Ramos (cell line): ENCODE measurements around the gene CFAP97D1.

Experiments
- in situ Hi-C: fragments of 300-500 bp; cut with MboI; formaldehyde crosslinking; loops from one replicate; pipeline ENCODE4 v1.14.3; 2022; ENCODE audit warnings: low sequenced_read_pairs; ENCODE audit not compliant: unreplicated experiment

The CFAP97D1 gene

DNA sequence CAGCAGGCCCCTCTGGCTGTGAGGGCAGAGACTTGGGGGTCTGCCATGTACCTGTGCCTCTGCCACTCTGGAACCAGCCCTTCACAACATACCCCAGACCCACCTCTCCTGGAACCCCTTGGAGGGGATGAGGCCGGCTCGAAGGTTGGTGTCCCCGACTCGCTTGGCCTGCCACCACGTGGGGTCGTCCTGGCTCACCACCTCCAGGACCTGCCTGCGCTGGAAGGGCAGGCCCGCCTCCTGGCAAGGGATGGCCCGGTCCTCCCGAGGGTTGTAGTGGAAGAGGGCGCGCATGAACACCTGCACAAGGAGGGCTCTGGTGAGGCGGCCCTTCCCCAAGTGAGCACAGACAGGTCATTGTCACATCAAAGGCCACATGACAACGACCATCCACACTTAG, 40.5 kb downstream of the CFAP97D1 start:
- in situ Hi-C loops: no loop called here

DNA sequence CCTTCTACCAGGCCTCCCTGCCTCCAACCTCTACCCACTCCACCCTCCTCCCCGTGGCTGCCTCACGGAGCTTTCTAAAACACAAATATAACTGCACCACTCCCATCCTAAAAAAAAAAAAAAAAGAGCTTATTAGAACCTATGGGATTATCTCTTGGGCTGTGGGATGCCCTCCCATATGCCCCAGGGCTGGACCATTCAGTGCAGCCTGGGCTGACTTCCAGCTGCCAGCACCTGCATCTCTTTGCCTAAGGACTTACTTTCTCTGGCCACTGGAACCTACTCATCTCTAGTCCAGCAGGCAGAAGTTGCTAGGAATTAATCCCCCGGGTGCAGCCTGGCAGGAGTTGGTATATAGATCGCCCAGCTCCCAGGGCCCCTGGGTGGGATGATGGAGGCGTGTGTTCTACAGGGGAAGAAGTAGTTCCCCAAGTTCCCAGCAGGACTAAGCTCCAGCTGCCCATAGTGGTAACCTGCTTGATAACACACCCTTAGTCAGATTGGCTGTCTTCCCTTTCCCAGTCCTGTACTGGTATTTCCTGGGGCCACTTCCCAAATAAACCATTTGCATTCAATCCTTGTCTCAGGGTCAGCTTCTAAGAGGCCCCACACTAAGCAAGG, 42.4 kb downstream of the CFAP97D1 start:
- in situ Hi-C loops: no loop called here

DNA sequence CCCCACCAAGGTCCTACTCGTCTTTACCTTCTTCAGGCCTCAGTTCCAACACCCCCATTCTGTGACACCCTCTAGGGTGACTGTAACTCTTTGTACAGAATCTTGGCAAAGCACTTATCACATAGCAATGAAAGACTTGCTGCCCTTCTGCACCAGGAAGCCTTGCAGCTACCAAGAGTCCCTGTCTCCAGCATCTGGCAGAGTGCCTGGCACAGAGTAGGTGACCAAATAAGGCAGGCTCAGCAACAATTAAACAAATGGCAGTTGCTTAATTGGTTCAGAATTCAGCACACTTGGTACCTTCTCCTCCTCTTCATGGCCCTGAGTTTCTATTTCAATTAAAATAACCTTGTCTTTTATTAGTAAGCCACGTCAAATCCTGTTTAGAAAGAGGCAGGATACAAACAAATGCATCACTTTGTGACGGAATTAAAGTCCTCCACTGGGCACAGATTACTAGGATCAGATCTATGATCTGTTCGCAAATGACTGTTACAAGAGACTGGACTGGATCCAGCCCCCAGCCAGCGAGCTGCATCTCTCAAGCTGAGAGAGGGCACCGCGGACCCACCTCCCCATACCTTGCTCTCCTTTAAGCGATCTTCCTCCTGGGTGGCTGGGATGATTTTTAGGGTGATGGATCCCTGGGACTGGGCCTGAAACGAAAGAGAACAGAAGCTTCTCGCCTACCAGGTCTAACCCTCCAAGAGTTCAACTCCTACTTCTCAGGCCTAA, 43.3 kb downstream of the CFAP97D1 start:
- in situ Hi-C loops: no loop called here

DNA sequence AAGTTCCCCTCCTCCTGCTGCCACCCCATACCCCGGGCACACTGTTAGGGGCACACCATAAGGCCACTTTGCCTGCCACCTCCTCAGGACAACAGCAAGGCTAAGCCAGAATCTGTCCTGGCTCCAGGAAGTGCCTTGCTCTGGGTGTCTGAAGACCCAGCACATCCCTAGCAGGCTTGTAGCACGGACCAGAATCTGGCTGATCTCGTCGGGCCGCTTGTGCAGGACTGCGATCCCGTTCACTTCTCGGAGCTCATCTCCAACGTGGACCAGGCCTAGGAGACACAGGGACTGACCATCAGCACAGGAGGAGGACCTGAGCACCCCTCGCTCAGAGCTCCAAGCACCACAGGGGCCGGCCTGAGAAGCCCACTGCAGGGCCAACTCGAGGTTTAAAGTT, 45.3 kb downstream of the CFAP97D1 start:
- in situ Hi-C loops: no loop called here

DNA sequence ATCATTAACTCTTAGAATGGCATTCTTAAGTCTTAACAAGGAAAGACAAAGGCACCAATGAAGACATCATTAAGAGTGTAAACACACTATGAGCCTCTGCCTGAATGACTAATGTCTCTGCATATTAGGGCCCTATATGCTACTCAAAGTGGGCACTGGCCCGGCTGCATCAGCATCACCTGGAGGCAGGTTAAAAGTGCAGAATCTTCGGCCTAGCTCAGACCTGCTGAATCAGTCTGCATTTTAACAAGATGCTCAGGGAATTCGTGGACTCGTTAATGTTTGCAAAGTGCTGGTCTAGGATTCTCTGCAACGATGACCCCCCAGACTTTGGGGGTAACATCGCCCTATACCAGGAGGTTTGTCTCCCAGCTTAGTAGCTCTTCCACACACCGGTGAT, 46.0 kb downstream of the CFAP97D1 start:
- in situ Hi-C loops: no loop called here

DNA sequence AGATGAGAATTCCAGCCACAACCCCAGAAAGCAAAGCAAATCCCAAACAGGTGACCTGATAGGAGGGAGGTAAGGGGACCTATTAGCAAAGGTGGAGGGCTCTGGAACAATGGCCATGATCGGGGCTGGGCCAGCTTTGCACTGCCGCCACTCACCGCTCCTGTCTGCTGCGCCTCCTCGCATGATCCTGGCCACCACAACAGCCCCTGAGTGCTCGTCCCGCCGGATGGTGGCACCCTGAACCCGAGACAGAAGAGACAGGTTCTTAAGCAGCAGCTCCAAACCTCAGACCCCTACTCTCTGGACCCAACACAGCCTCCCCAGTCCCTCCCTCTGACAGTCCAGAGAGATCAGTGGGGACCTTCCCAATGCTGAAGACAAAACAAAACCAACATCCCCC, 47.4 kb downstream of the CFAP97D1 start:
- in situ Hi-C loops: no loop called here

DNA sequence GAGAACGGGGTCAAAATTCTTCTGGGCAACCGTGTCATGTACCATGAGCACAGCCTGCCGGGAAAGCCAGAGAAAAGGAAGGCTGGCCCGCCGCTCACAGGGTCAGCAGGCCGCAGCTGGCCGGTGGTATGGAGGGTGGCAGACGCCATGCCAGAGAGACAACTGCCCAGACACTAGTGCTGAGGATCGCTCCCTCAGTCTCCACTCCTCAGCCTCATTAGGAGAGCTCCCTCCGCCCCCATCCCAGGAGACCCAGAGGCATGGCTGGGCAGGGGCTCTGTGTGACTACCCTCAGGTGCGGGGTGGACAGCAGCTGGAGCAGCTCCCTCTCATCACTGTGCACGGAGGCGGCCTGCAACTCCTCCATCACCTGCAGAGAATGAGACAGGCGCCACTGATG, 49.5 kb downstream of the CFAP97D1 start:
- in situ Hi-C loops: no loop called here

DNA sequence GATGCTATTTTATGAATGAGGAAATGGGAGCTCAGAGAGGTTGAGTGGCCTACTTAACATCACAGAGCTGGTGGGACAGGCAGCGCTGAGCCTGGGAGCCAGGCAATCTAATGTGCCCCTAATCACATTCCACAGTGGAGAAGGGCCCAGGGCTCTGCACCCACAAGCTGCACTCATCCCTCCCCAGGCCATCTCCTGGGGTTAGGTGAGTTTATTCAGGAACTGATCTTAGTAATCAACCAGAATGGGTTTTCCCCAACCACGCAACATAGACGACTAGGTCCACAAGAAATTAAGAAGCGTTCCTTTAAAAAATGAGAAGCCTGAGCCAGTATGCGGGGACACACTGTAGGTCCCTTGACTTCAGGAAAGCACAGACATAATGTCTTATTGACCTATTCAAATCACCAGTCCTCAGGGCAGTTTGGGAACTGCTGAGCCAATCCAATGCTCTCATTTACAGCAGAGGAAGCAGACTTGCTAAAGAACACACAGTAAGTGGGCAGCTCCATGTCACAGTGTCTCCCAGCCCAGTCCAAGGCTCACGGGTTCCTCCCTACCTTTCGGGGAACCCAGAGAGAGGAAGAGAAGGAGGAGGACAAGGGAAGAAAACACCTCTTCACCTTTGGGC, 50.4 kb downstream of the CFAP97D1 start:
- in situ Hi-C loops: no loop called here

DNA sequence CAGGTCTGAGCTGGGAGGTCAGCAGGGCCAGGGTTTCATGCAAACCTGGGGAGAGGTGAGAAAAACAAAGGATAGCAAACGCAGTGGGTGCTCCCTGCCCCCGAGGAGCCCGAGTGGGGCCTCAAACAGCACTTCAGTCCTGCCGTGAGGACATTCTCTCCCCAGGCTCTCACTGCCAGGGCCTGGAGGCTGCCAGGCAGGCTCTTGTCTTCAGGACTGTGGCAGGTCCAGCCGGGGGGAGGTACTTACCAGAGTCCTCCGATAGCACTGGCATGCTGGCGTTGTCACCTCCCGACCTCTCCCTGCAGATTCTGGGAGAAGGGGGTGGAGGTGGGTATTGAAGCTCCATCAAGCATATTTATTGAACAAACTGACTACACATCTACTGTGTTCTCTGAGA, 51.4 kb downstream of the CFAP97D1 start:
- in situ Hi-C loops: no loop called here

DNA sequence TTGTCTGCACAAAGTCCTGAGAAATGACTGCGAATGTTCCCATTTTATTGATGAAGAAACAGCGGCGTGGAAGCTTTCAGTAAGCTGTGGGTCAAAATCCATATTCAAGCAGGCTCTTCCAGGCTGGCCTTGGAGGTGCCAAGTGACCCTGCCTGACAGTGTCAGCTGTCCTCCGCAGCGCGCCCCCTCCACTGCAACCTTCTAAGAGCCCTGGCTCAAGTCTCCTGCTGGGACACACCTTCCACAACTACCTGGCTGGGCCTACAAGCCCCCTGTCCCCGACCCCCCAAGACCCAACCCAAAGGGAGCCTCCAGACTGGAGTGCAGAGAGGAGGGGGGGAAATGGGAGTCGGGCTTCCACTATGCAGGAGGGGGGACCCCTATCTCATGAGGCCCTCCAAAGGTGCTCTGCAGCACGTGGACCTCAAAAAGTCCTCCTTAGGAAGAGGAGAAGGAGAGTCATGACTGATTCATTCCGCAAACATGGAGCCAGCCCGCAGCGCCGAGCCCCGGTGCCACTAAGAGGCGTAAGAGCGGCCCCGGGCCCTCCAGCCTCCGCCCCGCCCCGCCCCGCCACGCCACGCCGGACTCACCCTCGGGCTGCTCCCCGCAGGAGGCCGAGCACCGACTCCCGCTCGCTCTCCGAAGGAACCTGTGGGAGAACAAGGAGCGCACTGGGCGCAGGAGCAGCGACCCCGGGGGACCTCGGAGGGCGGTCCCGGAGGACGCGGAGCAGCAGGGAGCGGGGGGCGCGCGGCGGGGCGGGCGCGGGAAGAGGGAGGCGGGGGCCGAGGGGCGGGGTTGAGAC, 52.1 kb downstream of the CFAP97D1 start:
- in situ Hi-C loops: no loop called here

DNA sequence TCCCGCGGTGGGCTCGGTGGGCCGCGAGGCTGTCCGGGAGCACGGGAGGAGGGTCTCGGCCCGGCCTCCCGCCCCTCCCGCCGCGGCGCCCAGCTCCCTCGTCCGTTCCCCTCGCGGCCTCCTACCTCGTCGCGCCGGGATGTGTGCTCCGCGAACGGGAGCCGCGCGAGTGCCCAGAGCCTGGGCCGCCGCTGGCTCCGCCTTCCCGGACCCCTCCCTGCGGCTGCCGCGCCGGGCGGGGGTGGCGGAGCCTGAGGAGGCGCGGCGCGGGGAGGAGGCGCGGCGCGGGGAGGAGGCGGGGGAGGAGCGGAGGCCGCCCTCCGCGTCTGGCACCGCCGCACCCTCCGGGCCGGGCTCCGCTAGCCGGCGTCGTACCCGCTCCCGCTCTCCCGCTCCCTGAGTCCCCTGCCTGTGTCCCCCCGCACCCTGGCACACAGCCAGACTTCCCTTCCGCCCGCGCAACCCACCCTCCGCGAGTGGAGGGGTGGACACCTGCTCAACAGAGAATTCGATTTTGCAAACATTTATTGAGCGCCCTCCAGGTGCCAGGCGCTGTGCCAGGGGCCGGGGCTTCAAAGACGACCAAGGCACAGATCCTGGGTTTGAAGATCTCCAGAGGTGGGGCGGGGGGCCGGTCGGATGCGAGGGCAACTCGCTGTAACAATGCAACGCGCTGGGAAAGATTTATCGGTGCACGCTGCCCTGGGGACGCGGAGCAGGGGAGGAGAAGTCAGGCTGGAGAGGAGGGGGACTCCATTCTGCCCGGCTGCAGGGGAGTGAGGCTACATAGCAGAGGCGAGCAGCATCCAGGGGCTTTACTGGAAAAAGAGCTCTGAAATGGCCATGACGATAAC, 53.0 kb downstream of the CFAP97D1 start, which contains the start of gene MPP3:
TSS of gene MPP3 (minus strand) at position 171 of the 854 bp plus-strand sequence. CDS start 1,240 bp downstream, outside the sequence.
- in situ Hi-C loops: no loop called here

DNA sequence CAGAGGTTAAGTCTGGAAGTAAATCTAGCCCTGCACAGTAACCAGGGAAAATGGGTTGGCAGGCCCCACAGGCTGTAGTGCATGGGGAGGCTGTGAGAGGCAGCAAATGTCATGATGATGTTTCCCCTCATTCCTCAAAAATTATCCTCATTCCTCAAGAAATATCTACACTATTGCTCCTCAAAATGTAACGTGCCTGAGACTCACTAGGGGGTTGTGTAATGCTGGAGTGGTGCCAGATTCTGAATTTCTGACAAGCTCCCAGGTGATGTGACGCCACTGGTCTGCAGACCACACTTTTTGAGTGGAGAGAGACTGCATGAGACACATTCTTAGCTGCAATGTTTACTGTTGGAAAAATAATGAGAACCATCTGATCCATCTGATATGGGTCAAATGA, 53.9 kb downstream of the CFAP97D1 start:
- in situ Hi-C loops: no loop called here
